ENCODE measurements around the gene PBRM1.

The PBRM1 gene

DNA sequence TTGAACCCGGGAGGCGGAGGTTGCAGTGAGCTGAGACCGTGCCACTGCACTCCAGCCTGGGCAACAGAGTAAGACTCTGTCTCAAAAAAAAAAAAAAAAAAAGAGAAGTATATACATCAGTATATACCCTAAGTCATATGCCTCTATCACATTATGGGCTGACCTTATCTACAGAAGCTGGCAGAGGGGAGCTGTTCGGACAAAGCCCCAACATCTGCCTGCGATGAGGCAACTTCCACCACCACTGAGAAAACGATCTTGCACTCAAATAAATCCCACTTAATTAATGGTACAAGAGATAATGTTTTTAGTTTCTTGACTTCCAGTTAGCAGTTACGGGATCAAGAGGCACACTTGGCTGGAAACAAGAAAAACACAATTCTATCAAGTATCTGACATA, 17.6 kb upstream of the PBRM1 start:
- TF ChIP-seq SIN3A (IDR thresholded peaks at IDR 0.05; ENCODE audit: borderline replicate concordance, insufficient read depth, low read length) (no peak), TAF1 (IDR thresholded peaks at IDR 0.05; ENCODE audit: borderline replicate concordance, insufficient read depth, low read length) (no peak)
- TF ChIP-seq, protein P1, sequence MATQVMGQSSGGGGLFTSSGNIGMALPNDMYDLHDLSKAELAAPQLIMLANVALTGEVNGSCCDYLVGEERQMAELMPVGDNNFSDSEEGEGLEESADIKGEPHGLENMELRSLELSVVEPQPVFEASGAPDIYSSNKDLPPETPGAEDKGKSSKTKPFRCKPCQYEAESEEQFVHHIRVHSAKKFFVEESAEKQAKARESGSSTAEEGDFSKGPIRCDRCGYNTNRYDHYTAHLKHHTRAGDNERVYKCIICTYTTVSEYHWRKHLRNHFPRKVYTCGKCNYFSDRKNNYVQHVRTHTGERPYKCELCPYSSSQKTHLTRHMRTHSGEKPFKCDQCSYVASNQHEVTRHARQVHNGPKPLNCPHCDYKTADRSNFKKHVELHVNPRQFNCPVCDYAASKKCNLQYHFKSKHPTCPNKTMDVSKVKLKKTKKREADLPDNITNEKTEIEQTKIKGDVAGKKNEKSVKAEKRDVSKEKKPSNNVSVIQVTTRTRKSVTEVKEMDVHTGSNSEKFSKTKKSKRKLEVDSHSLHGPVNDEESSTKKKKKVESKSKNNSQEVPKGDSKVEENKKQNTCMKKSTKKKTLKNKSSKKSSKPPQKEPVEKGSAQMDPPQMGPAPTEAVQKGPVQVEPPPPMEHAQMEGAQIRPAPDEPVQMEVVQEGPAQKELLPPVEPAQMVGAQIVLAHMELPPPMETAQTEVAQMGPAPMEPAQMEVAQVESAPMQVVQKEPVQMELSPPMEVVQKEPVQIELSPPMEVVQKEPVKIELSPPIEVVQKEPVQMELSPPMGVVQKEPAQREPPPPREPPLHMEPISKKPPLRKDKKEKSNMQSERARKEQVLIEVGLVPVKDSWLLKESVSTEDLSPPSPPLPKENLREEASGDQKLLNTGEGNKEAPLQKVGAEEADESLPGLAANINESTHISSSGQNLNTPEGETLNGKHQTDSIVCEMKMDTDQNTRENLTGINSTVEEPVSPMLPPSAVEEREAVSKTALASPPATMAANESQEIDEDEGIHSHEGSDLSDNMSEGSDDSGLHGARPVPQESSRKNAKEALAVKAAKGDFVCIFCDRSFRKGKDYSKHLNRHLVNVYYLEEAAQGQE (IDR thresholded peaks at IDR 0.05; ENCODE audit: insufficient read depth in 1 of 2, low read depth in 2 of 2, low read length in 2 of 2): no peak

DNA sequence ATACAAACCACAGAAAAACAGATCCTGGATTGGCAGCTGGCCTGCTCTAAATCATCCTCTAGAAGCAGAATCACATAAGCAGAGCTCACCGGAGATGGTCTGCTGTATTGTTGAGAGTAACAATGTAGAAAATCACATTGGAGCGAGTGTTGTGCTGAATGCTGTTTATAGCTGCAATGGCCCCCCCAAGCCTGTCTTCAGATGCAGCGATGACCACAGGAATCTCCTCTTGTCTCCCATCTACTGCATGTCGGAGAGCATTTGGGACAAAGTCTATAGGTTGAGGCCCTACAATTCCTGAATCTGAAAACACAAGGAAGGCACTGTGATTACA, 11.9 kb upstream of the PBRM1 start:
- no peak for TF ChIP-seq SIN3A (IDR thresholded peaks at IDR 0.05; ENCODE audit: borderline replicate concordance, insufficient read depth, low read length)
- TF ChIP-seq, protein P1 (IDR thresholded peaks at IDR 0.05; ENCODE audit: insufficient read depth in 1 of 2, low read depth in 2 of 2, low read length in 2 of 2): no peak
- no peak for TF ChIP-seq POLR2AphosphoS5 (IDR thresholded peaks at IDR 0.05; ENCODE audit: low read depth, low read length)
- TF ChIP-seq FOXP2 (optimal IDR thresholded peaks at IDR 0.05; ENCODE audit: borderline replicate concordance, extremely low read depth, extremely low read length, insufficient read depth): no peak
- no peak for TF ChIP-seq TAF1 (IDR thresholded peaks at IDR 0.05; ENCODE audit: borderline replicate concordance, insufficient read depth, low read length)

DNA sequence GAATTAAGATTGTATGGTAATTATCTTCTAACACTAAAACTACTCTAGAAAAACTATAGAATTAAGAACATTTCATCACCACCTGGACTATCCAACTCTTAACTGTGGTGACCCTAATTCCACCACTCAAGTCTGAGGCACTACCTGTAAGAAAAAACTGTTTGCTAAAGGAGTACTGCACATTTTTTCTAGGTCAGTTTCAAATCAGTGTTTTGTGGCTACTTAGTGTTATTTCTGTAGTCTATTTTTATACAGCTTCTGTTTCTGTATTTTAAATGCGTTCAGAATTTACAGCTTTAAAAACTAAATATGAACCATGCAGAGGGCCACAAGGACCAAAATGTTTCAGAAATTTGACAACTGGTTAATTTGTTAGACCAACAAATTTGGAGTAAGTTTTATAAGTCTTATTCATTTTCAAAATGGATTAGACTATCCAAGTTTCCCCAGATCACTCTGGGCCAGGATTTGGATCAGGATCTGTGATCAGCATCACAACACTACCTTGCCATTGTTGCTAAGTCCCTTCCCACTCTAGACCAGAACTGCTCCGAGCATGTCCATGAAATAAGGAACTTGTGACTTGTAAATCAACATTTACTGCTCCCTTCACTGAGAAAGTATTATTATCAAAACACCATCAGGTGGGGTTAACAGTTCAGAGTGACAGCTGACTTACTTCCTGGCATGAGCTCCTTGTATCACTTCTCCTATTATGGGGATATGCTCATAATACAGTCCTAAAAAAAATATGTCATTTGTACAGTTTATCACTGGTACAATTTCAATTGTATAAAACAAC, 11.3 kb upstream of the PBRM1 start:
- no peak; the same call in 1 of the 2 replicates for TF ChIP-seq POLR2AphosphoS5 (IDR thresholded peaks at IDR 0.05; ENCODE audit: low read depth, low read length)

DNA sequence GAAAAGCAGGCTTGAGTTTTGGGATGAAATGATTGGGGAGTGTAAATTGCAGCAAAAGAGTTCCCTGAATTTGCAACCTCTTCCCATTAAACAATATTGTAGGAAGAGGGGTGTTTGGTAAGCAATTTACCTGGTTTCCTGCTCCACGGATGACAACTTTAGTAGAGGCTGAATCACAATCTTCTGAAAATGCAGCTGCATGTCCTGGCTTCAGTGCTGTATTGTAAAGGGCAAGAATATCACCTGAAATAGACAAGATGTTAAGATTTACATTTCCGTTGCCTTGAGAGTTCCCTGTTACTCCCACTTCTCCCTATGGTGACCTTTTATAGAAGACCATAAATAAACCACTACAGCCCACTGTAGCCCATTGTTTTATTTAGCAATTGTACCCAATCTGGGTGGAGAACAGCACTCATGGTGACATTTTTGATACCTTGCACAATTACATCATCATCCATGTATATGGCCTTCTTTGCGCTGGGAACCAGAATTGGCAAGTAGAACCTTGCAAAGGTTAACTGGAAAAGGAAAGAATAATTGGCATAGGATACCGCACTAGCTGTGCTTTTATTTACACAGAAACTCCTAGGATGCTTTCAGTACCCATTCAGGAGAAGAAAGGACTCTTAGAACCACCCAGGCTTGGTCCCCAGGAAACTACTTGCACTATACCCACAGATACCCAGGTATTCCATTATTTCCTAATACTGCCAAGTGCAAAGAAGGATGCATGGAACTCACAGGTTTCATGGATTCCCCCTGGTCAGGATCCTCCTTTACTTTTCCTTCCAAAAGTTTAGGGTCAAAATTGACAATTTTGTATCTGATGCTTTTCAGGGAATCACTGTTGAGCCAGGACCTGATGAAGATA, 10.3 kb upstream of the PBRM1 start:
- no peak for TF ChIP-seq FOXP2 (optimal IDR thresholded peaks at IDR 0.05; ENCODE audit: borderline replicate concordance, extremely low read depth, extremely low read length, insufficient read depth)
- TF ChIP-seq POLR2AphosphoS5 (IDR thresholded peaks at IDR 0.05; ENCODE audit: low read depth, low read length): peak; percentile 63

DNA sequence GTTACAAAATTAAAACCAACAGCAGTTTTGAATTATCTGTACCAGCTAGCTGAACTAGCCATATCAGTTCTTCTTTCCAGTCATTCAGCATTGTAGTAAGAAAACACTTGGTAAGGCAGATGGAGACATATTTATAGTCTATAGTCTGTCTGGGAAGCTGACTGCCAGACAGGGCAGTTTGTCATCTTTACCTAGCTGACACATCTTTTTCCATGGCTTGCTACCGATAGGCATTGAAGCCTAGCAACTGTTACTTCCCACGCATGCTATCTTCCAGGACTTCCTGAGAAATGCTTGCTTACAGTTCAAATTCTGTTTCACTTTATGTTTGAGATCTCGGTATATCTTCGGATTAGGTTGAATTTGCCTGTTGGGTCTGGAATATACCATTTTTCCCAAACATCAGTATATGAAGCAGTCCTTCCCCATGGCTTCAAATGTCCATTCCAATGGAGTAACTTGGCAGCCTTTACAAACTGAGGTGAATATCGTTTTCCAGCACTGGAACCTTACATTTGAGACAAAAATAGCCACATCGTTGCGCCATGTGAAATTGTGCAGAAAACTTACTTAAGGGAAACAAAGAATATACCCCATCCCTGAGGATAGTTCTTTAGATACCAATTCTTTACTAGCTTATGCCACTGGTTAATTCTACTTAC, 8.9 kb upstream of the PBRM1 start:
- no peak for TF ChIP-seq POLR2AphosphoS5 (IDR thresholded peaks at IDR 0.05; ENCODE audit: low read depth, low read length)
- TF ChIP-seq SIN3A (IDR thresholded peaks at IDR 0.05; ENCODE audit: borderline replicate concordance, insufficient read depth, low read length): no peak
- TF ChIP-seq TAF1 (IDR thresholded peaks at IDR 0.05; ENCODE audit: borderline replicate concordance, insufficient read depth, low read length): no peak
- TF ChIP-seq FOXP2 (optimal IDR thresholded peaks at IDR 0.05; ENCODE audit: borderline replicate concordance, extremely low read depth, extremely low read length, insufficient read depth): no peak
- TF ChIP-seq, protein P1 (IDR thresholded peaks at IDR 0.05; ENCODE audit: insufficient read depth in 1 of 2, low read depth in 2 of 2, low read length in 2 of 2): no peak

DNA sequence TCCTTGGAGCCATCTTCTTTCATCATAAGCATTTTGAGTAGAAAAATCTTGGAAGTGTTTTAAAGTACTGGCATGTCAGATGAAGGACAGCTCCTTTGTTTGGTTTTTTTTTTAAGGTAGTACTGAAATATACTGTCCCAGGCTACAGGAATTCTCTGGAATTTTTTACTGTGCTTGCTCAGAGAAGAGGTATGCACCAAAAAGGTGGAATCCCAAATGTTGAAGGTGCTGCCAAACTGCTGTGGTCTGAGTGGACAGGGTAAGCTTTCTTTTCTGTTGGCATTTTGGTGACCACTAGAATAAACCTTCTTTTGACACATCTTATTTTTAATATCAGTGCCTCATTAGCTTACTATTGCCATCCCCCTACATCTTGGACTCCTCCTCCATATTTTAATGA, 7.4 kb upstream of the PBRM1 start:
- TF ChIP-seq TAF1 (IDR thresholded peaks at IDR 0.05; ENCODE audit: borderline replicate concordance, insufficient read depth, low read length) (no peak), POLR2AphosphoS5 (IDR thresholded peaks at IDR 0.05; ENCODE audit: low read depth, low read length) (no peak), SIN3A (IDR thresholded peaks at IDR 0.05; ENCODE audit: borderline replicate concordance, insufficient read depth, low read length) (no peak), FOXP2 (optimal IDR thresholded peaks at IDR 0.05; ENCODE audit: borderline replicate concordance, extremely low read depth, extremely low read length, insufficient read depth) (no peak)
- TF ChIP-seq, protein P1 (IDR thresholded peaks at IDR 0.05; ENCODE audit: insufficient read depth in 1 of 2, low read depth in 2 of 2, low read length in 2 of 2): no peak
